ENCODE data around the gene MAPT.

GRCh38 chr17:46023783-46024388 is 129.5 kb downstream of the MAPT start:
- TF ChIP-seq CTCF (IDR thresholded peaks at IDR 0.05), result no peak
- TF ChIP-seq POLR2A (IDR thresholded peaks at IDR 0.05), result no peak

Measured in testis (tissue), 2 donors.